Measurements from ENCODE around the gene TCF23.

DNA sequence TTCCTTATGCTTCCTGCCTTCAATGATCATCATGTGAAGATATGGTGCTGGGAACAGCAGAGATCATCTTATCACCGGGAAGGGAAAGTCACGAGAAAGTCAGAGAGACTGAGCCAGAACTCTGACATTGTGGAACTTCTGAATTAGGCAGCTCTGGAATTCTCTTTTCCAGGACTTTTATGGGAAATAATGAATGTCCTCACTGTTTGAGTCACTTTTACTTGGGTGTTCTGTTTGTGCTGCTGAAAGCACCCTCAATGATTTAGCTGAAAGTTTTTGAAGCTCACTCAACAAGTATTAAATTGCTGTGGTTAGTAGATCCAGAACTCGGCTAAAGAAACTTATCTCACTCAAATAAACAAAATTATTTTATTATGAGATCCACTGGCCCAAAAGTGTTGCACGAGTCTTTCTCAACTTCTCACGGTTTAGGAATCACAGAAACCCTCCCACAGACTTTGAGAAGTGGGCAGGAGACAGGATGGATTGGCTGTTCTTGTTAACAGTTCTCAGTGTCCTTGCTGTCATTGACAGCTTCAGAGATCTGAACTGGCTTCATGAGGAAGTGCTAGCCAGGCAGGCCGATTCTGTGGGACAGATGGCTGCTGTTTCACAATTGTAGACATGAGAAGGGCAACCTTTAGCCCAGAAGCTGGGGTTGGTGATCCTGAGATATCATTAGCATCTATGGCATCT is 36.7 kb downstream of the TCF23 start:
- no peak for TF ChIP-seq TCF7L2 (IDR thresholded peaks at IDR 0.05; ENCODE audit: low read depth, low read length)
- TF ChIP-seq, protein P1, sequence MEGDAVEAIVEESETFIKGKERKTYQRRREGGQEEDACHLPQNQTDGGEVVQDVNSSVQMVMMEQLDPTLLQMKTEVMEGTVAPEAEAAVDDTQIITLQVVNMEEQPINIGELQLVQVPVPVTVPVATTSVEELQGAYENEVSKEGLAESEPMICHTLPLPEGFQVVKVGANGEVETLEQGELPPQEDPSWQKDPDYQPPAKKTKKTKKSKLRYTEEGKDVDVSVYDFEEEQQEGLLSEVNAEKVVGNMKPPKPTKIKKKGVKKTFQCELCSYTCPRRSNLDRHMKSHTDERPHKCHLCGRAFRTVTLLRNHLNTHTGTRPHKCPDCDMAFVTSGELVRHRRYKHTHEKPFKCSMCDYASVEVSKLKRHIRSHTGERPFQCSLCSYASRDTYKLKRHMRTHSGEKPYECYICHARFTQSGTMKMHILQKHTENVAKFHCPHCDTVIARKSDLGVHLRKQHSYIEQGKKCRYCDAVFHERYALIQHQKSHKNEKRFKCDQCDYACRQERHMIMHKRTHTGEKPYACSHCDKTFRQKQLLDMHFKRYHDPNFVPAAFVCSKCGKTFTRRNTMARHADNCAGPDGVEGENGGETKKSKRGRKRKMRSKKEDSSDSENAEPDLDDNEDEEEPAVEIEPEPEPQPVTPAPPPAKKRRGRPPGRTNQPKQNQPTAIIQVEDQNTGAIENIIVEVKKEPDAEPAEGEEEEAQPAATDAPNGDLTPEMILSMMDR (IDR thresholded peaks at IDR 0.05) = no peak
- no peak for TF ChIP-seq POLR2AphosphoS5 (IDR thresholded peaks at IDR 0.05; ENCODE audit: low read depth, low read length)
- no peak for TF ChIP-seq REST (IDR thresholded peaks at IDR 0.05; ENCODE audit: insufficient read depth in 1 of 2, low read depth in 2 of 2, low read length in 1 of 2)
- no peak for TF ChIP-seq SIN3A (IDR thresholded peaks at IDR 0.05; ENCODE audit: borderline replicate concordance, insufficient read depth, low read depth, low read length)
